Spleen (tissue), 11 donors: ENCODE results near the gene KDM2B. TPM values are rescaled to one million over a fixed set of nuclear protein-coding genes. Genes with fewer than 3 reads are reported as not detected.

Experiments
- DNase-seq: peaks from one replicate; pipeline ENCODE4 v3.0.0-alpha.2; 2020
- H3K27ac ChIP-seq, 8 donors: fragments of 200-600 bp; sonication (generic) in 7 of 8; 1 replicate in 4 of 8; 2 replicates in 4 of 8; pipeline versions ENCODE4 v1.5.0 to v1.8.0; 2016 to 2021; ENCODE audit warnings: inconsistent platforms in 4 of 8, mild to moderate bottlenecking in 4 of 8, moderate library complexity in 1 of 8
- H3K27me3 ChIP-seq, 7 donors: fragments of 200-600 bp; sonication (generic) in 6 of 7; replicated peaks in 1 of 7; 1 replicate in 4 of 7; 2 replicates in 3 of 7; pipeline versions ENCODE4 v1.5.0 to v1.8.0; 2016 to 2021; ENCODE audit warnings: inconsistent platforms in 3 of 7, mild to moderate bottlenecking in 1 of 7
- H3K36me3 ChIP-seq, 6 donors: fragments of 200-600 bp; sonication (generic) in 5 of 6; 1 replicate in 4 of 6; 2 replicates in 2 of 6; pipeline versions ENCODE4 v1.5.0 to v1.8.0; 2016 to 2021; ENCODE audit warnings: inconsistent platforms in 2 of 6
- H3K4me1 ChIP-seq, 6 donors: fragments of 200-600 bp; sonication (generic) in 5 of 6; 1 replicate in 3 of 6; 2 replicates in 3 of 6; pipeline versions ENCODE4 v1.5.0 to v1.8.0; 2016 to 2021; ENCODE audit warnings: inconsistent platforms in 3 of 6
- H3K4me3 ChIP-seq, 8 donors: fragments of 200-600 bp; sonication (generic) in 7 of 8; 1 replicate in 4 of 8; 2 replicates in 4 of 8; pipeline versions ENCODE4 v1.5.0 to v1.8.0; 2016 to 2021; ENCODE audit warnings: inconsistent platforms in 4 of 8, mild to moderate bottlenecking in 4 of 8, moderate library complexity in 2 of 8
- H3K9me3 ChIP-seq, 8 donors: fragments of 200-600 bp; sonication (generic) in 7 of 8; 1 replicate in 4 of 8; 2 replicates in 4 of 8; pipeline versions ENCODE4 v1.5.0 to v1.8.0; 2016 to 2021; ENCODE audit warnings: inconsistent platforms in 4 of 8
- CTCF ChIP-seq, 11 experiments: fragments of 200-600 bp in 7 of 11; fragments of 450-650 bp in 4 of 11; sonication (generic) in 4 of 11; IDR thresholded peaks in 8 of 11; conservative IDR thresholded peaks in 3 of 11; 1 replicate in 7 of 11; 2 replicates in 4 of 11; pipeline versions ENCODE4 v1.4.0 to v1.8.0; 2016 to 2021; ENCODE audit warnings: antibody characterized with exemption in 11 of 11, inconsistent platforms in 4 of 11, mild to moderate bottlenecking in 1 of 11
- POLR2A ChIP-seq, 3 donors: fragments of 450-650 bp; IDR thresholded peaks; one replicate each; pipeline ENCODE4 v1.5.1; 2017; ENCODE audit warnings: antibody characterized with exemption in 3 of 3, mild to moderate bottlenecking in 1 of 3
- POLR2AphosphoS5 ChIP-seq, 3 donors: sonication (generic); formaldehyde crosslinking; IDR thresholded peaks; one replicate each; pipeline ENCODE4 v1.5.1; 2017; ENCODE audit warnings: antibody characterized with exemption in 3 of 3
- WGBS, 5 donors: extraction: QIAGEN DNeasy Blood & Tissue Kit in 3 of 5; methylation state at CpG; one replicate each; pipeline versions ENCODE4 v1.1.5 to v1.1.7; 2013 to 2018; 5-methylcytosine and 5-hydroxymethylcytosine counted together
- intact Hi-C: fragments of 100-400 bp; cut with DNase I; formaldehyde crosslinking; loops from one replicate; pipeline ENCODE4 v1.15.0; 2023; ENCODE audit warnings: low total_unique reads
- polyA plus RNA-seq, 3 donors: library from polyadenylated mRNA; stranded (reverse); fragments of 200-250 nt; gene quantifications; one replicate each; pipeline ENCODE4 v1.2.1, GENCODE V29; 2013
- total RNA-seq, 7 donors: library from RNA; depleted of rRNA in 3 of 7; stranded (reverse); fragments of >200 nt in 3 of 7; fragmentation: NEBNext Ultra II Directional in 4 of 7; extraction: Animal tissue kit (Norgen Biotek cat#: 25700) in 4 of 7; gene quantifications; one replicate each; pipeline versions ENCODE4 v1.1.0 to v1.2.1, GENCODE V29; 2016 to 2021
- donor health status: healthy with polysubstance abuse.
- donor health status: DM: no; HTN: no; CAD: no; lungs with moderate emphysema.
- donor health status: DM: no; HTN: no; CAD: no.
- donor health status: Bipolar disorder and iron deficiency.
- donor health status: healthy.
- donor health status: DM: no; HTN: no; CAD: no.
- donor health status: DM: yes; HTN: yes; CAD: no.

The KDM2B gene
- total and polyA plus RNA-seq, 10 donors = 20.8 to 56.2 (median 40.1) TPM

GRCh38 chr12:121530600-121531355 lies 50.0 kb downstream of the KDM2B start:
- Histone ChIP-seq H3K4me1 (peaks cover 43 to 75% (median 56%) of the 10 kb centered on the region in 6 donors), H3K9me3 (no peaks in the 10 kb centered on the region), H3K36me3 (peaks cover 0 to 43% (median 2%) of the 10 kb centered on the region in 6 donors), H3K4me3 (peak overlapping the region in 1 of 8 donors; percentile 22), H3K27me3 (no peaks in the 10 kb centered on the region), H3K27ac (peak overlapping the region; percentile 35 to 95 (median 84))
- TF ChIP-seq POLR2AphosphoS5 (IDR thresholded peaks at IDR 0.05) = peak in 2 of 3 donors; percentile 61 to 66
- TF ChIP-seq CTCF (IDR thresholded peaks at IDR 0.05 in 8 of 11, conservative IDR thresholded peaks at IDR 0.05 in 3 of 11) = no peak
- DNase-seq = peak; percentile 93
- 55 to 64% (median 61%) methylated on average over 6 of the region's 6 CpGs for WGBS, 5 donors
- intact Hi-C loops = no loop called here

DNA sequence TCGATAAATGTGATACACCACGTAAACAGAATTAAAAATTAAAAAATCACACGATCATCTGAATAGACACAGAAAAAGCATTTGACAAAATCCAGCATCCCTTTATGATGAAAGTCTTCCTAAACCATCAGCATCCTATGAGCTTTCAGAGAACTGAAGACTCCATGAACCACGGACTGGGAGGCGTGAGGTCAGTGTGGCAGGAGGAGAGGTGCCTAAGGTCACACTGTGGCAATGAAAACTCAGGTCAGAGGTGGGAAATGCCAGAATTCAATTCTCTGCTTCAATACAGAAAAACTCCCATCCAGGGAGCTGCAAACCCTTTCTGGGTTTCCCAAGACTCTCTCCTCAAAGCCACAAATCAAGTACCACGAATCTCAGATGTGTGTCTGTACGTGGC lies 51.6 kb downstream of the KDM2B start:
- peaks cover 0 to 59% (median 5%) of the 10 kb centered on the region in 6 donors for H3K36me3 ChIP-seq
- intact Hi-C loops = no loop called here
- H3K9me3 ChIP-seq = no peaks in the 10 kb centered on the region
- H3K4me3 ChIP-seq = no peak overlapping the region
- H3K27ac ChIP-seq = peak overlapping the region in 5 of 8 donors; percentile 27 to 92 (median 35)
- no peaks in the 10 kb centered on the region for H3K27me3 ChIP-seq
- WGBS, 5 donors = 85 to 93% (median 90%) methylated on average over 7 of the region's 7 CpGs
- TF ChIP-seq POLR2AphosphoS5 (IDR thresholded peaks at IDR 0.05) (no peak), POLR2A (IDR thresholded peaks at IDR 0.05) (no peak), CTCF (IDR thresholded peaks at IDR 0.05 in 8 of 11, conservative IDR thresholded peaks at IDR 0.05 in 3 of 11) (no peak)
- no peak for DNase-seq
- H3K4me1 ChIP-seq = peaks cover 27 to 66% (median 45%) of the 10 kb centered on the region in 6 donors

- peaks cover 0 to 60% (median 8%) of the 10 kb centered on the region in 6 donors for H3K36me3 ChIP-seq
- no peaks in the 10 kb centered on the region for H3K9me3 ChIP-seq
- WGBS, 5 donors = 94 to 98% (median 96%) methylated on average over 8 of the region's 8 CpGs
- H3K27ac ChIP-seq = peak overlapping the region in 1 of 8 donors; percentile 7
- intact Hi-C loops = no loop called here
- no peak for DNase-seq
- no peak overlapping the region for H3K4me3 ChIP-seq
- H3K27me3 ChIP-seq = no peaks in the 10 kb centered on the region
- TF ChIP-seq POLR2A (IDR thresholded peaks at IDR 0.05) (no peak), CTCF (IDR thresholded peaks at IDR 0.05 in 8 of 11, conservative IDR thresholded peaks at IDR 0.05 in 3 of 11) (no peak), POLR2AphosphoS5 (IDR thresholded peaks at IDR 0.05) (no peak)
- peaks cover 8 to 52% (median 29%) of the 10 kb centered on the region in 6 donors for H3K4me1 ChIP-seq
These were observed 55.4 kb downstream of the KDM2B start for GRCh38 chr12:121525411-121525810.

DNA sequence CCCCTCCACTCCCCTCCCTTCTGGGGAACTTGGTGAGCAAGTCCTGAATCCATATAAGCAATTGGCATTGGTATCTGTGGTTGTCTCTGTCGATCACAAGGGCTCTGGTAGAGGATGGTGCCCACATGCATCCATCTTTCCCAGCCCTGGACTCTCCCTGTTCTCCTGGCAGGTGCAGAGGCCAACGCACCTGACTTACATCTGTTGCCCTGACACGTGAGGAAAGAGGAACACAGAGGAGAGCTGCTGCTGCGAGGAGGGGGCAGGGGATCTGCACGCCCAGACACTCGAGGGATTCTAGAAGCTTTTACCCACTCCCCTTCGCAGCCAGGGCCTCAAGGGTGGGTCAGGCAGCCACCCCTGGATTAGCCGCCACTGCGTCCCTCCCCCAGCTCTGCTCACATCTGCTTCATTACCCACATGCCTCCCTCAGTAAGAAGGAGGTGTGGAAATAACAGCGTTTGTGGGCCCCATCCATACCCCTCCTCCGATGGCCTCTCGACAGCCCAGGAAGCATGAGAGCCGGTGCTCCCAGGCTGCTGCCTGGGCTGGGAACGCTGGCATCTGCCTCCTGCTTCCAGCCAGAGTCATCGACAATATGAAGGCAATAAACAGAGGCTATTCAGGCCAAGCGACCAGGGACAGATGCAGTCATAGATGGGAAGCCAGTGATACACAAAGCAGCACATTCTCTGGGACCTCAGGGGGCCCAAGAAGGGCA lies 56.5 kb downstream of the KDM2B start:
- H3K27me3 ChIP-seq = no peaks in the 10 kb centered on the region

More for the DNA sequence above, 56.5 kb downstream of the KDM2B start:
- no peak for DNase-seq
- 69 to 78% (median 70%) methylated on average over 12 to 16 of the region's 16 CpGs for WGBS, 5 donors
- Histone ChIP-seq H3K4me3 (no peak overlapping the region), H3K9me3 (no peaks in the 10 kb centered on the region), H3K4me1 (peaks cover 3 to 49% (median 22%) of the 10 kb centered on the region in 6 donors), H3K27ac (peak overlapping the region in 1 of 8 donors; percentile 40), H3K36me3 (peaks cover 0 to 71% (median 12%) of the 10 kb centered on the region in 6 donors)
- intact Hi-C loops = no loop called here
- TF ChIP-seq POLR2A (IDR thresholded peaks at IDR 0.05) = no peak
- TF ChIP-seq POLR2AphosphoS5 (IDR thresholded peaks at IDR 0.05) = no peak
- TF ChIP-seq CTCF (IDR thresholded peaks at IDR 0.05 in 8 of 11, conservative IDR thresholded peaks at IDR 0.05 in 3 of 11) = no peak
